Left lung (tissue), 10 donors: ENCODE measurements around the gene ARHGAP26. TPM values are rescaled to one million over a fixed set of nuclear protein-coding genes. Genes with fewer than 3 reads are reported as not detected.

Experiments used
- ATAC-seq: fragments of 200-7000 bp; cut with Tn5 transposase; one replicate; pipeline ENCODE4 v1.9.1; 2020; ENCODE audit warnings: moderate library complexity
- DNase-seq, 4 donors: peaks; one replicate each; pipeline ENCODE4 v3.0.0-alpha.2; 2013 to 2020
- H3K27ac ChIP-seq, 2 donors: fragments of 200-600 bp; sonication (generic) in 1 of 2; one replicate each; pipeline versions ENCODE4 v1.5.0 to v1.8.0; 2020 to 2021
- H3K27me3 ChIP-seq, 2 donors: fragments of 200-600 bp; sonication (generic) in 1 of 2; one replicate each; pipeline versions ENCODE4 v1.5.0 to v1.8.0; 2020 to 2021
- H3K36me3 ChIP-seq, 2 donors: fragments of 200-600 bp; sonication (generic) in 1 of 2; one replicate each; pipeline versions ENCODE4 v1.5.0 to v1.8.0; 2020 to 2021
- H3K4me1 ChIP-seq, 2 donors: fragments of 200-600 bp; one replicate each; pipeline ENCODE4 v1.8.0; 2021
- H3K4me3 ChIP-seq, 2 donors: fragments of 200-600 bp; sonication (generic) in 1 of 2; one replicate each; pipeline versions ENCODE4 v1.5.0 to v1.8.0; 2020 to 2021; ENCODE audit warnings: mild to moderate bottlenecking in 1 of 2
- H3K9me3 ChIP-seq, 2 donors: fragments of 200-600 bp; sonication (generic) in 1 of 2; one replicate each; pipeline versions ENCODE4 v1.5.0 to v1.8.0; 2020 to 2021
- intact Hi-C, 2 donors: fragments of 100-400 bp; cut with DNase I; formaldehyde crosslinking; loops; one replicate each; pipeline versions ENCODE4 v1.11.2 to v1.14.2; 2022
- polyA plus RNA-seq, 6 donors: library from polyadenylated mRNA; unstranded; fragments of 120-200 nt; gene quantifications; one replicate each; pipeline ENCODE4 v1.2.1, GENCODE V29; 2013; ENCODE audit not compliant: insufficient read length in 6 of 6
- total RNA-seq, 2 donors: library from RNA; stranded (reverse); fragmentation: NEBNext Ultra II Directional; extraction: Animal tissue kit (Norgen Biotek cat#: 25700); gene quantifications; one replicate each; pipeline ENCODE4 v1.2.1, GENCODE V29; 2021
- TF ChIP-seq, protein P1 (sequence below), 2 donors: fragments of 200-600 bp; sonication (generic) in 1 of 2; IDR thresholded peaks; one replicate each; pipeline versions ENCODE4 v1.5.0 to v1.8.0; 2021; ENCODE audit warnings: antibody characterized with exemption in 2 of 2
- donor health status: DM: no; HTN: yes; CAD: no.
- donor health status: DM: no; HTN: no; CAD: no.

ARHGAP26 gene
- total and polyA plus RNA-seq, 8 donors: 13.9 to 61.9 (median 14.9) TPM

DNA sequence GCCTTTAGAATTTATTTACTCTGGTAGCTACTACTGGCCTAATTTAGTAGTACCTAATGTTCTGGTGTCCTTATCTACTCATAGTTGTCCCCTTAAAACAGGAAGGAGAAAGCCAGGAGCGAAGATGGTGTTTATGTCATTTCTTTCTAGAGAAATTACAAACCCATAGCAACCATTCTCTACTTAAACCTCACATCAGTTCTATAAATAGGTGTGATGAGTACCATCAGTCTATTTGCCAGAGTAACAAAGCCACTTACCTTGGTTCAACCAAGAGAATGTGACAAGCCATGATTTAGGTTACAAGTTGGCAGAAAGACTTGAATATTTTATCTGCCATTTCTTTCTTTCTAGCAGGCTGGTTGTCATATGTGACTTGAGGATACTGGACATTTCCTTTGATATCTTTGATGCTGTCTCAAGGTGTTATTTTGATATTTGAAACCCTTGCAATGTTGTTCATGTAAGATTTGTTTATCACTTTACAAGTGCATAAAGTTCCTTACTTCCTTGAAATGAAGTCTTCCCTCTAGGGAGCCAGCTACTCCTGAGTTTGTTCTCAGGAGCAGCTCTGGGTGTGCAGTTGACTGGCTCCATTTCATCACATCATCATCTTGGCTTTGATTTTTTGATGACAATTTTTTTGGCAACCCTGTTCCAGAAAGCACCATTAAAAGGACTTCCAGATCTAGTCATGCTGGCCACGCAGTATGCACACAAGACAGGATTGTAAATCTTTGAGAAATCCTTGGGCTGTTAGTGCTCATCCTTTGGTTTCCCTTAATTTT is 286.8 kb downstream of the ARHGAP26 start:
- ATAC-seq: no peak
- H3K27ac ChIP-seq: no peak overlapping the region
- intact Hi-C loops: no loop called here

DNA sequence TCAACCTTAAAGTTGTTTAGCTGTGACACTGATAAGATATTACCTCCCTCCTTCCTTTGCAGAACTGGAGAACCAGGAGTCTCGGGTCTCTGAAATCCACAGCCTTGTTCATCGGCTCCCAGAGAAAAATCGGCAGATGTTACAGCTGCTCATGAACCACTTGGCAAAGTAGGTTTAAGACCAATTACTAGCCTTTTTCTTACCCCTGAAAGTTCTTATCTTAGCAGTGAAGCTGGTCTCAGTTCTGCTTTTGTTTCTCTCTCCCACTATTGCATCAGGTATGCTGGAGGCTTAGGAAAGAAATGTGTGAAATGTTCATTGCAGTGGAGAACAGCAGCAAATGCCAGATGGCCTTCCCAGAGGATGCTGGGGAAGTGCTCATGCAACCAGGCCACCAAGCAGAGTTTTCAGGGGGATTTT is 287.4 kb downstream of the ARHGAP26 start:
- TF ChIP-seq, protein P1, sequence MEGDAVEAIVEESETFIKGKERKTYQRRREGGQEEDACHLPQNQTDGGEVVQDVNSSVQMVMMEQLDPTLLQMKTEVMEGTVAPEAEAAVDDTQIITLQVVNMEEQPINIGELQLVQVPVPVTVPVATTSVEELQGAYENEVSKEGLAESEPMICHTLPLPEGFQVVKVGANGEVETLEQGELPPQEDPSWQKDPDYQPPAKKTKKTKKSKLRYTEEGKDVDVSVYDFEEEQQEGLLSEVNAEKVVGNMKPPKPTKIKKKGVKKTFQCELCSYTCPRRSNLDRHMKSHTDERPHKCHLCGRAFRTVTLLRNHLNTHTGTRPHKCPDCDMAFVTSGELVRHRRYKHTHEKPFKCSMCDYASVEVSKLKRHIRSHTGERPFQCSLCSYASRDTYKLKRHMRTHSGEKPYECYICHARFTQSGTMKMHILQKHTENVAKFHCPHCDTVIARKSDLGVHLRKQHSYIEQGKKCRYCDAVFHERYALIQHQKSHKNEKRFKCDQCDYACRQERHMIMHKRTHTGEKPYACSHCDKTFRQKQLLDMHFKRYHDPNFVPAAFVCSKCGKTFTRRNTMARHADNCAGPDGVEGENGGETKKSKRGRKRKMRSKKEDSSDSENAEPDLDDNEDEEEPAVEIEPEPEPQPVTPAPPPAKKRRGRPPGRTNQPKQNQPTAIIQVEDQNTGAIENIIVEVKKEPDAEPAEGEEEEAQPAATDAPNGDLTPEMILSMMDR (IDR thresholded peaks at IDR 0.05): no peak
- Histone ChIP-seq H3K4me3 (no peak overlapping the region), H3K27ac (no peak overlapping the region), H3K27me3 (no peaks in the 10 kb centered on the region), H3K4me1 (peaks cover 14 to 29% of the 10 kb centered on the region in 2 donors), H3K9me3 (no peaks in the 10 kb centered on the region), H3K36me3 (peaks cover 0 to 35% of the 10 kb centered on the region in 2 donors)
- no peak for ATAC-seq
- no peak for DNase-seq
- intact Hi-C loops: no loop called here

More for the DNA sequence above, 286.8 kb downstream of the ARHGAP26 start:
- Histone ChIP-seq H3K4me3 (no peak overlapping the region), H3K9me3 (no peaks in the 10 kb centered on the region), H3K36me3 (peaks cover 0 to 35% of the 10 kb centered on the region in 2 donors), H3K4me1 (peaks cover 13 to 31% of the 10 kb centered on the region in 2 donors), H3K27me3 (no peaks in the 10 kb centered on the region)
- DNase-seq: no peak
- TF ChIP-seq, protein P1 (IDR thresholded peaks at IDR 0.05): no peak

DNA sequence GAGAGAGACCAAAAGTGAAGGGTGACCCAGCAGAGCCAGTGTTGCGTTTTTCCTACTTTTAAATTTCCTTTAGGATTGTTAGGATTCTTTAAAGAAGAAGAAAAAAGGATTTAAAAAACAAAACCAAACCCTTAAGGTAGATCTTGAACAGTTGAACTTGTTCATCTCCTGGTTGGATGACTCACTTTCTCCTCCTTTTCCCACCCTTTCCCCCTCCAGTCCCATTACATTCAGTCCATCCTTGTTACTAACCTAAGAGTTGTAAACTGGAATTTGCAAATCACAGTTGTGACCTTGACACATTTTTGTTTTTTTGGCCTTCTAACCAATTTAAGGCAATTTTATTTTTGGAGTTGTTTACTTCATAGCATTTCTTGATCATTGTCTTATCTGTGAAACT is 289.2 kb downstream of the ARHGAP26 start:
- no peaks in the 10 kb centered on the region for H3K27me3 ChIP-seq
- no peak overlapping the region for H3K4me3 ChIP-seq
- intact Hi-C loops: no loop called here
- H3K9me3 ChIP-seq: no peaks in the 10 kb centered on the region
- H3K4me1 ChIP-seq: peaks cover 28 to 37% of the 10 kb centered on the region in 2 donors
- H3K36me3 ChIP-seq: peaks cover 0 to 33% of the 10 kb centered on the region in 2 donors
- H3K27ac ChIP-seq: no peak overlapping the region
- TF ChIP-seq, protein P1 (IDR thresholded peaks at IDR 0.05): no peak
- ATAC-seq (no peak), DNase-seq (no peak)

DNA sequence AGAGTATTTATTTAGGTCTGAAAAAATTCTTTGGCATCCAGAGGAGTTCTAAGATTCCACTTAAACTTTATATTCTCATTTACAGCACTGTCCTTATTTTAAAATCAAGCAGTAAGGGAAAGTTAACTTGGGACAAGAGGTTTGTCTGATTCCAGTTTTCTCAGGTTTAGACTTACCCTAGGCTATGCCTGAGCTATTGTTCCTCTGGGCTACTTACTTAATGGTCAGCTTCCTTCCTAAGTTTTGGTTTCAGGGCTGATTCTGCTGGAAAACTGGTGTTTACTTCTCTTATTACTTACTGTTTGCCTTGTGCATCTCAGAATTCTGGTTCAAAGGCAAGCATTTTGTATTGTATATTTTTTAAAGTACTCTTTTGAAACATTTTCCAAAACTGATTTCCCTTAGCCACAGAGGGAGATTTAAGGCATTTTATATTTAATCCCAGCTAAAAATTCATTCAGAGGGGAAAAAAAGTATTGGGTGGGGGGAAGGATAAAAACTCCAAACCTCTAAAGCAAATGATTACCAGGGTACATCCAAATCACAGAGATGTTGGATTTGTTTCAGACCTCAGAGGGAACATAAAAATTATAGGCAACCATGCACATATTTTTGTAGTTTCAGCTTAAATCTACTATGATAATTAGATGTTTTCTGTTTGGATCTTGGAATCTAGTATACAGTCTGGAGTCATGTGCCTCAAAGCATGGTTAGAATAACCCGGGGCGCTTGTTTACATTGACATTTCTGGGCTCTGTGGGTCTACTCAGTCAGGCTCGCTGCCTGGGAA is 290.0 kb downstream of the ARHGAP26 start:
- intact Hi-C loops: loop anchor here in 1 of 2 donors (10.0 kb wide), 1 partner anchor 65 kb away; no protein-coding TSS in a partner anchor
- peaks cover 0 to 30% of the 10 kb centered on the region in 2 donors for H3K36me3 ChIP-seq
- DNase-seq (no peak), ATAC-seq (peak; percentile 29)
- H3K27me3 ChIP-seq: no peaks in the 10 kb centered on the region
- TF ChIP-seq, protein P1 (IDR thresholded peaks at IDR 0.05): no peak
- no peak overlapping the region for H3K4me3 ChIP-seq
- no peaks in the 10 kb centered on the region for H3K9me3 ChIP-seq
- peaks cover 33 to 37% of the 10 kb centered on the region in 2 donors for H3K4me1 ChIP-seq
- H3K27ac ChIP-seq: peak overlapping the region; percentile 7 to 49
